HG03432 (cell line): ENCODE data around the gene DOCK2.
A peak's percentile ranks its signal among the peaks of the same experiment; 100 is the strongest.
"Not testable (repeated sequence)": the region's sequence is repeated elsewhere in the genome, so short reads cannot be mapped to it uniquely, and the experiment has no call there.

Experiments used
- ATAC-seq: cut with Tn5 transposase; IDR thresholded peaks from one replicate; pipeline ENCODE4 v1.9.1; 2021; ENCODE audit warnings: mild to moderate bottlenecking, moderate library complexity; ENCODE audit not compliant: unreplicated experiment

Gene DOCK2

GRCh38 chr5:169637085-169637548 lies at the start of gene DOCK2:
Gene DOCK2, plus strand, starts transcription at chr5:169637275. Its CDS starts 52 bp downstream, at chr5:169637327.
- ATAC-seq = peak; percentile 95

- no peak for ATAC-seq
These were observed 46.5 kb upstream of the DOCK2 start for GRCh38 chr5:169590602-169591001.

- ATAC-seq = no peak
These were observed 45.4 kb upstream of the DOCK2 start for GRCh38 chr5:169591636-169592035.

- ATAC-seq = no peak
These were observed 44.0 kb upstream of the DOCK2 start for GRCh38 chr5:169592937-169593650.

GRCh38 chr5:169595172-169595820 lies 41.8 kb upstream of the DOCK2 start:
- no peak for ATAC-seq

GRCh38 chr5:169599451-169599850 lies 37.6 kb upstream of the DOCK2 start:
- ATAC-seq = no peak

GRCh38 chr5:169602535-169602934 lies 34.5 kb upstream of the DOCK2 start:
- ATAC-seq = no peak

GRCh38 chr5:169606279-169606678 lies 30.8 kb upstream of the DOCK2 start:
- ATAC-seq = no peak

- no peak for ATAC-seq
These were observed 29.2 kb upstream of the DOCK2 start for GRCh38 chr5:169607882-169608281.

GRCh38 chr5:169609716-169610115 lies 27.4 kb upstream of the DOCK2 start:
- no peak for ATAC-seq

- no peak for ATAC-seq
These were observed 26.5 kb upstream of the DOCK2 start for GRCh38 chr5:169610606-169611005.

GRCh38 chr5:169615561-169615960 lies 21.5 kb upstream of the DOCK2 start:
- ATAC-seq = no peak

GRCh38 chr5:169624307-169624706 lies 12.8 kb upstream of the DOCK2 start:
- not testable (repeated sequence) for ATAC-seq

- ATAC-seq = no peak
These were observed 10.3 kb upstream of the DOCK2 start for GRCh38 chr5:169626779-169627178.

- ATAC-seq = no peak
These were observed 9.5 kb upstream of the DOCK2 start for GRCh38 chr5:169627551-169627950.

- no peak for ATAC-seq
These were observed 8.2 kb upstream of the DOCK2 start for GRCh38 chr5:169628892-169629291.

GRCh38 chr5:169629847-169630548 lies 7.1 kb upstream of the DOCK2 start:
- no peak for ATAC-seq

- ATAC-seq = no peak
These were observed 5.7 kb upstream of the DOCK2 start for GRCh38 chr5:169631360-169631759.

GRCh38 chr5:169632946-169633345 lies 4.1 kb upstream of the DOCK2 start:
- no peak for ATAC-seq

- ATAC-seq = no peak
These were observed 2.5 kb upstream of the DOCK2 start for GRCh38 chr5:169634606-169635005.

- ATAC-seq = no peak
These were observed 1.1 kb upstream of the DOCK2 start for GRCh38 chr5:169635936-169636335.
